ENCODE measurements around the gene B3GNT9.
A peak's percentile ranks its signal among the peaks of the same experiment; 100 is the strongest.

The B3GNT9 gene

DNA sequence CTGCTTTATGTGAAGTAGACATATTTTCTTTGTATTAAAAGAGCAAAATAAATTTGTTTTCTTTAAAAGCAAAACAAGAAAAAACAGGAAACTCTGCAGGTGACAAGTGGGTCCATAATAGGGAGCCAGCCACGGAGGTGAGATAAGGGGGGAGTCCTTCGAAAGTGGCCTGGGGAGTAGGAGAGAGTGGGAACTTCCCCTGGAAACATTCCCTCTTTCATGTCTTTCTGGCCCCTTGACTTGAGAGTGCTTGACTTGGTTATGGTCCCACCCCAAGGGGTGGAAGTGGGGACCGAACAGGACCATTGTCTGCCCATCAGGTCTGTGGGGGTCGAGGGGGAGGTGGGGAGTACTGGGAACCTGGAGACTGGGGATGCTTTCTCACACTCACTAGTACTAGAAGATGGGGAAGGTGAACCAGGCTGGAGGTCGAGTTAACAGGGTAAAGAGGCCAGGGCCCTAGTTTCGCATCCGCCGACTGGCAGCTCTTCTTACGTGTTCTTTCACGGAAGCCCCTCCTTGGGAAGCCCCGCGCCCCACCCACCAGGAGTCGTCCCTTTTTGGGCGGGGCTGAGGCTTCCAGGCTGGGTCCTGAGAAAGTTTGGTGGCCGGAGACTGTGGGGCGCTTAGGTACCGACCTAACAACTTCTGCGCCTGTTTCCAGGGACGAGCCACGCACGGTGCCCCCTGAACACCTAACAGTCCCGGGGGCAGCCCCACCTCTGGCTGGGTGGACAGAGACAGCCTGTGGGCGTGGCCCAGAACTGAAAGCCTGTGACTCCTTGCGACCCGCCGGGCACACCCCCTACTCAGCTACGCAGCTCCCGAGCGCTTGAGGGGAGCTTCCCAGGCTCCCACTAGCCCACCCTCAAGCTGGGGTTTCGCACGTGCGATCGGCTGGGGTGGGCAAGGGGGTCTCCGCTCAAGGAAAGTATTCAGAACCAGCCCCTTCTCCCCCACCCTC lies 8.1 kb upstream of the B3GNT9 start:
- Histone ChIP-seq H3K9me3 (ENCODE audit: control insufficient read depth, insufficient read depth, low read length) (no peaks in the 10 kb centered on the region), H3K27me3 (ENCODE audit: control insufficient read depth, insufficient read depth, low read length) (peaks cover 91% of the 10 kb centered on the region), H3K4me3 (ENCODE audit: low read length) (peak overlapping the region; percentile 38; the same call in 1 of the 2 replicates), H3K4me1 (ENCODE audit: control insufficient read depth, insufficient read depth, low read length) (peaks cover 7% of the 10 kb centered on the region; the same call in 1 of the 2 replicates), H3K36me3 (ENCODE audit: control insufficient read depth, insufficient read depth, low read length) (no peaks in the 10 kb centered on the region), H3K27ac (ENCODE audit: low read length) (no peak overlapping the region)
- DNase-seq (ENCODE audit: low read depth, low spot score) = no peak
- no CpG with 5 or more reads among the region's 34 CpGs for WGBS (ENCODE audit: insufficient coverage, insufficient read length)

GRCh38 chr16:67157892-67158635 lies 7.3 kb upstream of the B3GNT9 start:
- no peak overlapping the region for H3K4me3 ChIP-seq (ENCODE audit: low read length)
- H3K36me3 ChIP-seq (ENCODE audit: control insufficient read depth, insufficient read depth, low read length) = no peaks in the 10 kb centered on the region
- H3K27ac ChIP-seq (ENCODE audit: low read length) = no peak overlapping the region
- no peak for DNase-seq (ENCODE audit: low read depth, low spot score)
- H3K27me3 ChIP-seq (ENCODE audit: control insufficient read depth, insufficient read depth, low read length) = peaks cover 89% of the 10 kb centered on the region
- WGBS (ENCODE audit: insufficient coverage, insufficient read length) = no CpG with 5 or more reads among the region's 7 CpGs
- H3K4me1 ChIP-seq (ENCODE audit: control insufficient read depth, insufficient read depth, low read length) = peaks cover 3% of the 10 kb centered on the region; the same call in 1 of the 2 replicates
- H3K9me3 ChIP-seq (ENCODE audit: control insufficient read depth, insufficient read depth, low read length) = no peaks in the 10 kb centered on the region

DNA sequence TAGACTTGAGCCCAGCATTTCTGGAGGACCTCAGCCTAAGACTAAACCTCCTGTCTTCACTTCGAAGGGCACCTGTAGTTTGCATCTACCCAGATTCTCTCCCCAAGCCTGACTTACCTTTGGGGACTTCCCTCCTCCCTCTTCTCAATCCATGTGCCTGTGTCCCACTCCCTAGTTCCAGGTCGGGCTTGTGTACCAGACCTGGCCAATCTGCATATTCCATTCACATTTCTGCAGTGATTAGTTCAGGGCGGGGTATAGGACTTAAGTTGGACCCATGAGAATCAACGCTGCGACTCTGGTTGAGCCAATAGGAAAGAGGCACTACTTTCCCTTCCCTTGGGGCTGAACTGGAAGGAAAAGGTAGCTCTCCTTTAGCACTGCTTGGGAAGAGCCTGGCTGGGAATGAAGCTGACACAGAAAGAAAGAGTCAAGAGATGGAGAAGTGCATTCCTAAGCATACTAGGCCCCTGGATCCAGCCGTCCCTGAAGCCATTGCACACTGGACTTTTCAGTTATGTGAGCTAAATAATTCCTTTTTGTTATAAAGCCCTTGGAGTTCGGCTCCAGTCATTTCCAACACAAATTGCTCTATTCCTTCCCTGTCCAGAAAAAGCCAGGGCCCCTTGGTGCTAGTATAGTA lies 6.4 kb upstream of the B3GNT9 start:
- peaks cover 87% of the 10 kb centered on the region for H3K27me3 ChIP-seq (ENCODE audit: control insufficient read depth, insufficient read depth, low read length)
- peaks cover 3% of the 10 kb centered on the region; the same call in 1 of the 2 replicates for H3K4me1 ChIP-seq (ENCODE audit: control insufficient read depth, insufficient read depth, low read length)
- H3K36me3 ChIP-seq (ENCODE audit: control insufficient read depth, insufficient read depth, low read length) = no peaks in the 10 kb centered on the region
- H3K27ac ChIP-seq (ENCODE audit: low read length) = no peak overlapping the region
- DNase-seq (ENCODE audit: low read depth, low spot score) = no peak
- H3K4me3 ChIP-seq (ENCODE audit: low read length) = no peak overlapping the region
- no peaks in the 10 kb centered on the region for H3K9me3 ChIP-seq (ENCODE audit: control insufficient read depth, insufficient read depth, low read length)
- no CpG with 5 or more reads among the region's 7 CpGs for WGBS (ENCODE audit: insufficient coverage, insufficient read length)

DNA sequence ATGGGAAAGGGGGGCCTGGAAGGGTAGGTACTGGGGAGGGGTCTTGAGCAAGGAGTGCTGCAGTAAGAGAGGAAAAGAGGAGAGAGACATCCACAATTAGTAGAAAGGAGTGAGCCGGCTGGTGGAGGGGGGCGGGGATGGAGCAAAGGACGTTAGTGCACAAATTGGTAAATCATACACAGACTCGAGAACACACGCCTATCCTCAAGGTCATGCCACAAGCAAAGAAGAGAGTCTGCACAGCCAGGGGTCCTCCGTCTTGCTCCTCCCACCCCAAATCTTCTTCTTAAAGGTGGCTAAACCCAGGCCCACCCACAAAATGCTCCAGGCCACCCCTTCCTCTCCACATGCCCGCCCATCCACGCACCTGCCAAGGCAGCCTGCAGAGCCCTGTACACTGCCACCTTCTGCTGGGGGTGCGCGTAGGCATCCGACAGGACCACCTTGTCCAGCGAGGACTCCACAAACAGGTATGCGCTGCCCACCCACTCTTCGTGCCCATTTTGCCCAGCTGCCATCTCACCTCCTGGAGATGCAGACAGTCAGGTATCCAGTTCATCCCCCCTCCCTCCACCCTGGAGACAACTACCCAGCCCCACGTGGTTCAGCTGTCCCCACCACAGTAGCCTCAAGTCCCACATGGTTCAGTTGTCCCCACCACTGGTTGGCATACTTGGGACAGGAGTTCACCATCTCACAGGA lies 5.5 kb upstream of the B3GNT9 start:
- no peak for DNase-seq (ENCODE audit: low read depth, low spot score)
- no peak overlapping the region for H3K4me3 ChIP-seq (ENCODE audit: low read length)
- WGBS (ENCODE audit: insufficient coverage, insufficient read length) = no CpG with 5 or more reads among the region's 15 CpGs
- H3K4me1 ChIP-seq (ENCODE audit: control insufficient read depth, insufficient read depth, low read length) = peaks cover 3% of the 10 kb centered on the region; the same call in 1 of the 2 replicates
- no peaks in the 10 kb centered on the region for H3K36me3 ChIP-seq (ENCODE audit: control insufficient read depth, insufficient read depth, low read length)
- no peak overlapping the region for H3K27ac ChIP-seq (ENCODE audit: low read length)
- H3K9me3 ChIP-seq (ENCODE audit: control insufficient read depth, insufficient read depth, low read length) = no peaks in the 10 kb centered on the region
- H3K27me3 ChIP-seq (ENCODE audit: control insufficient read depth, insufficient read depth, low read length) = peaks cover 83% of the 10 kb centered on the region

DNA sequence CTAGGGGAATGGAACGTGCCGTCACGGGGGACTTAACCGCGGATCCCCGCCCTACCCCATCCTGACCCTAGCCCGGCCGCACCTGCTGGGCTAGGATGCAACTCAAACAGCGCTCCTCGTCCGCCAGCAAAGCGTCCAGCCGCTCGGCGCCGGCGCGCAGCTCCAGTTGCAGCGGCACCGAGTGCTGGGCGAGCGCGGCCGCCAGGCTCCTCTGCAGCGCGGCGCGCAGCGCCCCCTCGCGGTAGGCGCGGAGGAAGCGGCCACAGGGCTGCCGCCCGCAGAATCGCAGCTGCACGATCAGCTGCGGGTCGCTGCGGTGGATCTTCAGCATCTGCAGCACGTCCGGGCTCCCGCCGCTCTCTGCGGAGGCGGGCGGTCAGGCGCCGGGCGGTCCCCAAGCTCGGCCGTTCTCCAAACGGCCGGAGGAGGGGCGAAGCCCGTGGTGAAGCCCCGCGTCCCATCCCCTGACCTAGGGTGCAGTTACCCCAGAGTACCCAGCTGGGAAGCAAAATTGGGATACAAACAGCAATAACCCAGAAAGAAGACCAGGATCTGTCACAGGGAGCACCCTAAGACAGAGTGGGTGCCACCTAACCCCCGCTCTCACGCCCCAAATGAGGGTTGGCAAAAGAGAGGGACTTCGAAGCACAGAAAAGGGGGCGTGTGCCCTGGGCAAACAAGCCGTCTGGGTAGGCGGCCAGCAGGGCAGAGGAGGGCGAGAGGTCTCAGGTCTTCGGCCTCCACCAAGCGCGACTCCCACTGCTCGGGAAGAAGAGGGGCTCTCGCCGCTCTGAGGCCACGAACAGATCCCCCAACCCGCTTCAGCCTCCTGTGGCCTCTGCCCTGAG lies 4.7 kb upstream of the B3GNT9 start:
- no CpG with 5 or more reads among the region's 74 CpGs for WGBS (ENCODE audit: insufficient coverage, insufficient read length)
- Histone ChIP-seq H3K9me3 (ENCODE audit: control insufficient read depth, insufficient read depth, low read length) (no peaks in the 10 kb centered on the region), H3K4me3 (ENCODE audit: low read length) (peak overlapping the region; percentile 20; the same call in 1 of the 2 replicates)

DNA sequence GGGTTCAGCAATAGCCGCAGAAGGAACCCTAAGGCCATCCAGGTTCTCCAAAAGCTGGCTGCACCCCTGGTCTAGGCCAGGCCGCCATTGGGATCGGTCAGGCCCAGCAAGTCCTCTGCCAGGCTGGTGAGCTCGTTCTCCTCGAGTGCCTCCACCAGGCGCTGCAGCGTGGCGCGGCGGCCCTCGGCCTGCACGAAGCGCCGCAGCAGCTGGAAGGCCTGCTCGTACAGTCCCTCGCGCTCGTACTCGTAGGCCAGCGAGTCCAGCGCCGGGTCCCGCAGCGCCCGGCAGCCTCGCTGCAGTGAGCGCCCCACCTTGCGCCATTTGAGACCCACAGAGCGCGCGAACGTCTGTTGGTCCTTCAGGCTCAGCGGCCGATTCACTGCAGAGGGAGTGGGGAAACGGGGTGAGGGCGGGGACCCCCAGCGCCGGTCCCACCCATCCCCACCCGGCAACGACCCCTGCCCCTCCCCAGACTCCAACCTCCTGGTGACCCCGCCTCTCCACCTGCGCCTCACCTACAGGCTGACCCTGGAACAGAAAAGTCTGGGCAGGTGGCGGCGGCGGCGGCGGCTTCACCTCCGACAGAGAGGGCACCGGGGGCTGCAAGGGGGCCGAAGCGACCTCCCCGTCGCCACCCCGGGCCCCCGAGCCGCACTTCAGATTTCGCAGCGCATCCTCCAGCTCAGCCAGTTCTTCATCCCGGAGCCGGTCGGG lies 3.9 kb upstream of the B3GNT9 start:
- WGBS (ENCODE audit: insufficient coverage, insufficient read length) = no CpG with 5 or more reads among the region's 61 CpGs
- H3K9me3 ChIP-seq (ENCODE audit: control insufficient read depth, insufficient read depth, low read length) = no peaks in the 10 kb centered on the region
- no peak overlapping the region for H3K27ac ChIP-seq (ENCODE audit: low read length)
- peaks cover 5% of the 10 kb centered on the region for H3K4me1 ChIP-seq (ENCODE audit: control insufficient read depth, insufficient read depth, low read length)
- H3K27me3 ChIP-seq (ENCODE audit: control insufficient read depth, insufficient read depth, low read length) = peaks cover 71% of the 10 kb centered on the region
- H3K36me3 ChIP-seq (ENCODE audit: control insufficient read depth, insufficient read depth, low read length) = no peaks in the 10 kb centered on the region
- no peak for DNase-seq (ENCODE audit: low read depth, low spot score)
- peak overlapping the region; percentile 20; the same call in 1 of the 2 replicates for H3K4me3 ChIP-seq (ENCODE audit: low read length)

More for the DNA sequence above, 4.7 kb upstream of the B3GNT9 start:
- H3K4me1 ChIP-seq (ENCODE audit: control insufficient read depth, insufficient read depth, low read length) = peaks cover 5% of the 10 kb centered on the region
- peaks cover 77% of the 10 kb centered on the region for H3K27me3 ChIP-seq (ENCODE audit: control insufficient read depth, insufficient read depth, low read length)
- DNase-seq (ENCODE audit: low read depth, low spot score) = no peak
- no peak overlapping the region for H3K27ac ChIP-seq (ENCODE audit: low read length)
- H3K36me3 ChIP-seq (ENCODE audit: control insufficient read depth, insufficient read depth, low read length) = no peaks in the 10 kb centered on the region

GRCh38 chr16:67151431-67152097 lies 766 bp upstream of the B3GNT9 start:
- Histone ChIP-seq H3K9me3 (ENCODE audit: control insufficient read depth, insufficient read depth, low read length) (no peaks in the 10 kb centered on the region), H3K4me1 (ENCODE audit: control insufficient read depth, insufficient read depth, low read length) (peaks cover 10% of the 10 kb centered on the region), H3K4me3 (ENCODE audit: low read length) (peak overlapping the region; percentile 83; the same call in 1 of the 2 replicates), H3K27ac (ENCODE audit: low read length) (no peak overlapping the region), H3K27me3 (ENCODE audit: control insufficient read depth, insufficient read depth, low read length) (peaks cover 40% of the 10 kb centered on the region), H3K36me3 (ENCODE audit: control insufficient read depth, insufficient read depth, low read length) (peaks cover 8% of the 10 kb centered on the region)
- WGBS (ENCODE audit: insufficient coverage, insufficient read length) = no CpG with 5 or more reads among the region's 8 CpGs
- DNase-seq (ENCODE audit: low read depth, low spot score) = no peak

DNA sequence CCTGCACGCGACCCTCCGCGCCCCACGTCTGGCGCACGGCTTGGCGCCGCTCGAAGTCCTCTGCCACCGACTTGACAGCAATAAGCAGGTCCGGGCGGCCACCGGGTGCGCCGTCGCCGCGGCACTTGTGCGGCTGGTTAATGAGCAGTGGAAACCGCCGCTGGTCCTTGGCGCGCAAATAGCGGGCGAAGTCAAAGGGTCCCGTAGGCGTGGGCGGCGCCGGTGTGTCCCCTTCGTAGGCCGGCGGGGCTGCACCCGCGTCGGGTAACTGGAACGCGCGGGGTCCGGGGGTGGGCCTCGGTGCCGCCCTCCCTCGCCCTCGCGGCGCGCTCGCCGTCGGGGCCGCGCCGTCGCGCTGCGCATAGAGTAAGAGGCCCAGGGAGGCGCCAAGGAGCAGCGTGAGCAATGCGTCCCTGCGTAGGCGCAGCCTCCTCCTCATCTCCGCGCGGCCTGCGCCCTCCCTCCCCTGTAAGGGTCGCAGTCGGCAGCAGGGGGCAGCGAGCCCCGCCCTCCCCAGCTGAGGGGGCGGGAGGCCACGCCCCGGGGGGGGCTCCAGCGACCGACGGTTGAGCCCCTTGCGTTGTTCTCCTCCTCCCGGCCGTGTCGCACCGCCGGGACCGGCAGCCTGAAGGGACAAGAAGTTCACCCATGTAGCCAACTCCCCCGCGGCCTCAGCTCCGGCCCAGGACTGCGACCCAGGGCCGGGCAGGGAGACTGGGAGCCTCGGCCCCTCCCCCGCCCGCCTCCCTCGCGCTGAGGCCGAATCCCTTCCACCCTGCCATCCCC lies 558 bp downstream of the B3GNT9 start:
- Histone ChIP-seq H3K27me3 (ENCODE audit: control insufficient read depth, insufficient read depth, low read length) (peaks cover 29% of the 10 kb centered on the region), H3K9me3 (ENCODE audit: control insufficient read depth, insufficient read depth, low read length) (no peaks in the 10 kb centered on the region), H3K4me3 (ENCODE audit: low read length) (peak overlapping the region; percentile 83; the same call in 1 of the 2 replicates), H3K27ac (ENCODE audit: low read length) (no peak overlapping the region), H3K4me1 (ENCODE audit: control insufficient read depth, insufficient read depth, low read length) (peaks cover 10% of the 10 kb centered on the region), H3K36me3 (ENCODE audit: control insufficient read depth, insufficient read depth, low read length) (peaks cover 8% of the 10 kb centered on the region)
- WGBS (ENCODE audit: insufficient coverage, insufficient read length) = no CpG with 5 or more reads among the region's 94 CpGs
- DNase-seq (ENCODE audit: low read depth, low spot score) = no peak

Data from iPS DF 6.9 (cell line).